HepG2 (cell line): ENCODE data around the gene RAB1B. TPM values are rescaled to one million over a fixed set of nuclear protein-coding genes. Genes with fewer than 3 reads are reported as not detected.

Experiments
- ATAD3A ChIP-seq: sonication (generic); formaldehyde crosslinking; IDR thresholded peaks from 2 replicates; pipeline ENCODE4 v1.4.0; 2020; ENCODE audit warnings: missing genetic modification reagents
- BCL3 ChIP-seq: sonication (generic); formaldehyde crosslinking; IDR thresholded peaks from 2 replicates; pipeline ENCODE4 v1.5.1; 2020; ENCODE audit warnings: mild to moderate bottlenecking, missing genetic modification reagents, moderate library complexity
- CBX2 ChIP-seq, 2 experiments: fragments of 200-600 bp in 1 of 2; sonication (generic); formaldehyde crosslinking in 1 of 2; IDR thresholded peaks; 2 replicates each; pipeline versions ENCODE4 v1.7.0 to v1.8.1; 2018 to 2022; ENCODE audit warnings: low read depth in 2 of 2, low read length in 1 of 2, mild to moderate bottlenecking in 1 of 2, missing genetic modification reagents in 1 of 2
- CCDC6 ChIP-seq: sonication (generic); formaldehyde crosslinking; IDR thresholded peaks from 2 replicates; pipeline ENCODE4 v1.8.1; 2022; ENCODE audit warnings: mild to moderate bottlenecking, missing genetic modification reagents, moderate library complexity
- ETS1 ChIP-seq: sonication (generic); formaldehyde crosslinking; IDR thresholded peaks from 2 replicates; pipeline ENCODE4 v1.4.0; 2020; ENCODE audit warnings: missing genetic modification reagents
- GATAD2A ChIP-seq: IDR thresholded peaks from 2 replicates; pipeline ENCODE4 v1.6.1; 2016
- GMEB1 ChIP-seq: sonication (generic); formaldehyde crosslinking; IDR thresholded peaks from 2 replicates; pipeline ENCODE4 v1.5.1; 2020; ENCODE audit warnings: missing genetic modification reagents, mild to moderate bottlenecking, borderline replicate concordance
- MAZ ChIP-seq, 2 experiments: sonication (generic) in 1 of 2; formaldehyde crosslinking in 1 of 2; IDR thresholded peaks; 2 replicates each; pipeline versions ENCODE4 v1.5.0 to v1.6.1; 2012 to 2020; ENCODE audit warnings: low read depth in 2 of 2, mild to moderate bottlenecking in 2 of 2, borderline replicate concordance in 1 of 2, improper control_type of control experiment in 1 of 2, low read length in 1 of 2, missing genetic modification reagents in 1 of 2, moderate library complexity in 1 of 2
- NFE2L2 ChIP-seq: fragments of 150-350 bp; IDR thresholded peaks from 2 replicates; pipeline ENCODE4 v1.6.1; 2014; ENCODE audit warnings: low read length
- NFIB ChIP-seq: sonication (generic); formaldehyde crosslinking; IDR thresholded peaks from 2 replicates; pipeline ENCODE4 v1.9.0; 2021; ENCODE audit warnings: missing genetic modification reagents, mild to moderate bottlenecking, borderline replicate concordance
- PHF20 ChIP-seq: sonication (generic); formaldehyde crosslinking; IDR thresholded peaks from 2 replicates; pipeline ENCODE4 v1.5.0; 2020; ENCODE audit warnings: mild to moderate bottlenecking, missing genetic modification reagents
- PHF8 ChIP-seq: sonication (generic); formaldehyde crosslinking; IDR thresholded peaks from 2 replicates; pipeline ENCODE4 v1.5.0; 2020; ENCODE audit warnings: missing genetic modification reagents
- SOX13 ChIP-seq, 3 experiments: fragments of 450-650 bp in 1 of 3; sonication (generic) in 1 of 3; formaldehyde crosslinking in 1 of 3; IDR thresholded peaks in 2 of 3; conservative IDR thresholded peaks in 1 of 3; 2 replicates each; pipeline versions ENCODE4 v1.5.0 to v1.6.1; 2016 to 2020; ENCODE audit warnings: antibody characterized with exemption in 1 of 3, mild to moderate bottlenecking in 1 of 3, missing compliant biosample characterization in 1 of 3, missing genetic modification reagents in 1 of 3, moderate library complexity in 1 of 3
- THAP9 ChIP-seq: sonication (generic); formaldehyde crosslinking; IDR thresholded peaks from 2 replicates; pipeline ENCODE4; 2020; ENCODE audit warnings: missing genetic modification reagents, mild to moderate bottlenecking, borderline replicate concordance
- ZFP37 ChIP-seq: sonication (generic); formaldehyde crosslinking; IDR thresholded peaks from 2 replicates; pipeline ENCODE4 v1.4.0; 2020; ENCODE audit warnings: missing genetic modification reagents, borderline replicate concordance
- ZNF101 ChIP-seq: sonication (generic); formaldehyde crosslinking; IDR thresholded peaks from 2 replicates; pipeline ENCODE4 v1.4.0; 2020; ENCODE audit warnings: mild to moderate bottlenecking, low read depth, missing genetic modification reagents, borderline replicate concordance
- ZNF513 ChIP-seq: sonication (generic); formaldehyde crosslinking; conservative IDR thresholded peaks from 2 replicates; pipeline ENCODE4 v1.5.0; 2020; ENCODE audit warnings: missing genetic modification reagents
- ZNF766 ChIP-seq: sonication (generic); formaldehyde crosslinking; IDR thresholded peaks from 2 replicates; pipeline ENCODE4 v1.5.0; 2020; ENCODE audit warnings: missing genetic modification reagents, borderline replicate concordance
- ZSCAN12 ChIP-seq: sonication (generic); formaldehyde crosslinking; IDR thresholded peaks from 2 replicates; pipeline ENCODE4 v1.9.0; 2021; ENCODE audit warnings: mild to moderate bottlenecking, missing genetic modification reagents
- polyA plus RNA-seq, 8 experiments: library from polyadenylated mRNA; depleted of rRNA in 3 of 8; stranded (reverse) in 7 of 8; unstranded in 1 of 8; fragments of >200 nt; fragmentation: Illumina TruSeq in 4 of 8; extraction: Trizol in 4 of 8; gene quantifications; 2 replicates each; pipeline versions ENCODE4 v1.2.1 to v1.2.3, GENCODE V29; 2011 to 2016; ENCODE audit warnings: low read depth in 4 of 8, missing spikeins in 1 of 8, mixed read lengths in 1 of 8; ENCODE audit not compliant: insufficient read depth in 1 of 8
- total RNA-seq, 5 experiments: library from RNA; depleted of rRNA; stranded (reverse); fragments of >200 nt; fragmentation: Illumina TruSeq; extraction: Trizol; gene quantifications; 2 replicates each; pipeline ENCODE4 v1.2.3, GENCODE V29; 2016; ENCODE audit warnings: low read depth in 1 of 5

RAB1B gene
- total and polyA plus RNA-seq, 2 of the 13 experiments (the other 11 are each of a cell fraction or from before 2014, with no cell fraction given) = 77.9 to 87.9 TPM

GRCh38 chr11:66268244-66268951 lies at the start of gene RAB1B (continued):
- TF ChIP-seq MAZ (IDR thresholded peaks at IDR 0.05; ENCODE audit: borderline replicate concordance, low read depth, low read length) (0 out of 2 replicates have a peak, but pooled peaks have one; percentile 69), MAZ (CRISPR knock-in tag; IDR thresholded peaks at IDR 0.05; ENCODE audit: low read depth) (peak; percentile 73), ZNF766 (CRISPR knock-in tag) (no peak), ZNF513 (no peak), GMEB1 (CRISPR knock-in tag) (peak; percentile 81), GATAD2A (no peak; the same call in 1 of the 2 replicates), ZSCAN12 (CRISPR knock-in tag) (no peak), ZFP37 (0 out of 2 replicates have a peak, but pooled peaks have one; percentile 1), THAP9 (CRISPR knock-in tag) (peak; percentile 93), NFE2L2 (no peak), CCDC6 (no peak), ZNF101 (CRISPR knock-in tag) (no peak), ETS1 (CRISPR knock-in tag) (no peak), SOX13 (IDR thresholded peaks at IDR 0.05) (no peak), SOX13 (CRISPR knock-in tag; conservative IDR thresholded peaks at IDR 0.05 in 1 of 2, IDR thresholded peaks at IDR 0.05 in 1 of 2) (no peak), NFIB (CRISPR knock-in tag) (no peak), PHF20 (CRISPR knock-in tag) (peak; percentile 75), ATAD3A (CRISPR knock-in tag) (no peak), BCL3 (CRISPR knock-in tag) (peak; percentile 47; the same call in 1 of the 2 replicates), CBX2 (IDR thresholded peaks at IDR 0.05; ENCODE audit: low read depth, low read length) (no peak), CBX2 (CRISPR knock-in tag; IDR thresholded peaks at IDR 0.05; ENCODE audit: low read depth) (no peak), PHF8 (CRISPR knock-in tag) (peak; percentile 67)
